ENCODE results near the gene ECHDC3. TPM values are rescaled to one million over a fixed set of nuclear protein-coding genes. Genes with fewer than 3 reads are reported as not detected.
A peak's percentile ranks its signal among the peaks of the same experiment; 100 is the strongest.
"Not testable (repeated sequence)": the region's sequence is repeated elsewhere in the genome, so short reads cannot be mapped to it uniquely, and the experiment has no call there.

Gene ECHDC3
- total RNA-seq, 2 donors from 2014 or later, result 1.5 TPM; not detected in 1

GRCh38 chr10:11707624-11708350 lies 34.4 kb upstream of the ECHDC3 start:
- no peak for ATAC-seq (replicated peaks)
- peaks cover 21% of the 10 kb centered on the region for H3K27me3 Mint-ChIP-seq
- no peak overlapping the region for H3K4me3 Mint-ChIP-seq
- H3K4me1 Mint-ChIP-seq, result peaks cover 7% of the 10 kb centered on the region
- H3K9me3 Mint-ChIP-seq, result no peaks in the 10 kb centered on the region
- H3K27ac Mint-ChIP-seq, result no peak overlapping the region
- H3K36me3 Mint-ChIP-seq (ENCODE audit: low read depth), result no peaks in the 10 kb centered on the region

DNA sequence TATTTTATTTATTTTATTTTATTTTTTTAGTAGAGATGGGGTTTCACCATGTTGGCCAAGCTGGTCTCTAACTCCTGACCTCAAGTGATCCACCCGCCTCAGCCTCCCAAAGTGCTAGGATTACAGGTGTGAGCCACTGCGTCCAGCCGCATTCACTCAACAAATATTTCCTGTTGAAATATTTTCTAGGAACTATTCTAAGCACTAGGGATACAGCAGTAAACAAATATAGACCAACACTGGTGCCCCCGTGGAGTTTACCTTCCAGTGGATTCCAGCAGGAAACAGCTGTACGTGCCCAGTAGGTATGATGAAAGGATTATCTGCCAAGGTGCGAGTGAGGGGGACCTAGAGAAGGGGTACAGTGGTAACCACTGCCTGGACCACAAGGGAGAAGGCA lies 33.4 kb upstream of the ECHDC3 start:
- not testable (repeated sequence) for H3K27ac Mint-ChIP-seq; H3K9me3 Mint-ChIP-seq; ATAC-seq (replicated peaks); H3K4me3 Mint-ChIP-seq; H3K36me3 Mint-ChIP-seq (ENCODE audit: low read depth); H3K4me1 Mint-ChIP-seq
- H3K27me3 Mint-ChIP-seq, result peaks cover 28% of the 10 kb centered on the region

DNA sequence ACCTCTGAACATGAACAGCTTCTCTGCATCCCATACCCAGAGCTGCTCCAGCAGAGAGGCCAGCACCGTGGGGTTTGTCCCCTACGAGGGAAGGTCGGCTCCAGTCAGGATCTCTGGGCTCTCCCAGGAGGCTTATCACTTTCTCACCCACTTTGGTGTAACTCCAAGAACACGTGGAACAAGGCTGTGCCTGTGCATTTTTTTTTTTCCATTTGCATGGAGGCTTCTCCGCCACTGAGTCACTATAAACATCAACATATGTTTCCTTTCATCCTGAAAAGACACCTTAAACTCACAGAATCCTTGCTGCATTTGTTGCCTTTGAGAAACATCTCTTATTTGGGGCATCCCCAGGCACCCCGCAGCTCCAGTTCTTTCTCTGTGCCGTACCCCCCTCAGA lies 29.4 kb upstream of the ECHDC3 start:
- ATAC-seq (replicated peaks), result no peak
- H3K9me3 Mint-ChIP-seq, result no peaks in the 10 kb centered on the region
- H3K36me3 Mint-ChIP-seq (ENCODE audit: low read depth), result no peaks in the 10 kb centered on the region
- peaks cover 7% of the 10 kb centered on the region for H3K4me1 Mint-ChIP-seq
- peaks cover 23% of the 10 kb centered on the region for H3K27me3 Mint-ChIP-seq
- no peak overlapping the region for H3K27ac Mint-ChIP-seq
- no peak overlapping the region for H3K4me3 Mint-ChIP-seq

DNA sequence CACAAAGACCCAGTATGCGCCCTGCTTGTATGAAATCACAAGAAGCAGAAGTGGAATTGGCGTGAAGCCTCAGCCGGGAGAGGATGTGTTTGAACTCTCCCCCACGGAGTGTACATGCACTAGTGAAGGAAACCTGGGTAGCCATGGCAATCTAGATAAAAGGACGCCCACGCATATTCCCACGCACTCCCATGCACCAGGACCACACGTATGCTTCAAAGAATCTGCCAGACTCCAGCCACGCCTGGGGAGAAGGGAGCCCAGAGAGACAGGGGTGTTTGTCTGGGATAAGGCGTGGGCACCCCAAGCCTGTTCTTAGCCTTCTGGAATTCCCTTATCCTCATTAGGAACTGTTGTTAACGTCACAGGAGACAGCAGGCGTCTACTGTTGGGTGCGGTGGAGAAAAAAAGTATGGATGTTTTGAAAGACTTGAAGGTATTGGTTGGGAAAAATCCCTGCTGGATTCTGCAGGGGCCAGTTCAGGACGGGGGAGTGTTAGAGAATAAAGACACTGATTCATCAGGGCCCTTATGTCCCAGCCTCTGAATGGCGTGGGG lies 28.9 kb upstream of the ECHDC3 start:
- peaks cover 7% of the 10 kb centered on the region for H3K4me1 Mint-ChIP-seq
- H3K27ac Mint-ChIP-seq, result no peak overlapping the region
- ATAC-seq (replicated peaks), result no peak
- H3K4me3 Mint-ChIP-seq, result no peak overlapping the region
- peaks cover 18% of the 10 kb centered on the region for H3K27me3 Mint-ChIP-seq
- no peaks in the 10 kb centered on the region for H3K36me3 Mint-ChIP-seq (ENCODE audit: low read depth)
- H3K9me3 Mint-ChIP-seq, result no peaks in the 10 kb centered on the region

- Mint-ChIP-seq H3K27ac (no peak overlapping the region), H3K4me3 (no peak overlapping the region), H3K36me3 (ENCODE audit: low read depth) (no peaks in the 10 kb centered on the region), H3K4me1 (peaks cover 7% of the 10 kb centered on the region), H3K27me3 (peaks cover 20% of the 10 kb centered on the region), H3K9me3 (no peaks in the 10 kb centered on the region)
- ATAC-seq (replicated peaks), result no peak
Measured at GRCh38 chr10:11713963-11714362, 28.2 kb upstream of the ECHDC3 start.

- Mint-ChIP-seq H3K4me3 (no peak overlapping the region), H3K27me3 (peaks cover 21% of the 10 kb centered on the region), H3K36me3 (ENCODE audit: low read depth) (no peaks in the 10 kb centered on the region), H3K4me1 (peaks cover 7% of the 10 kb centered on the region), H3K27ac (no peak overlapping the region), H3K9me3 (no peaks in the 10 kb centered on the region)
- no peak for ATAC-seq (replicated peaks)
Measured at GRCh38 chr10:11714750-11715365, 27.3 kb upstream of the ECHDC3 start.

- Mint-ChIP-seq H3K27me3 (peaks cover 26% of the 10 kb centered on the region), H3K27ac (no peak overlapping the region), H3K9me3 (no peaks in the 10 kb centered on the region), H3K36me3 (ENCODE audit: low read depth) (no peaks in the 10 kb centered on the region), H3K4me1 (no peaks in the 10 kb centered on the region), H3K4me3 (no peak overlapping the region)
- no peak for ATAC-seq (replicated peaks)
Measured at GRCh38 chr10:11715815-11716494, 26.2 kb upstream of the ECHDC3 start.

DNA sequence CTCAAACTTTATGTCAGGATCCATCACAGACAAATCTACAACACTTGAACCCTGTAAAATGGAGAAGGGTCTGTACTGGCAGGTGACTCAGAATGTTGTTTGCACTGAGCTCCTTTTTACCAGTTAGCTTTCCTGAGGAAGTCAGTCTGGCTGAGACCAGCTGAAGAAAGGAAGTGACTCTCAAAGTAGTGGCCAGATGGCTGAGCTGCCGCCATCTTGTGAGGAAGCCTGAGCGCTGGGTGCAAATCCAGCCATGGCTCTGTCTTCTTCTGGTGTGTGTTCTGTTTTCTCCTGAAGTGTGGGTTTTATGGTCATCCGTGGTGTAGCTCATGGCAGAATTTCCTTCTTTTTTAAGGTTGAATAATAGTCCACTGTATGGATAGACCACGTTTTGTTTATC lies 25.5 kb upstream of the ECHDC3 start:
- ATAC-seq (replicated peaks), result no peak
- H3K27me3 Mint-ChIP-seq, result peaks cover 30% of the 10 kb centered on the region
- H3K4me1 Mint-ChIP-seq, result no peaks in the 10 kb centered on the region
- no peaks in the 10 kb centered on the region for H3K36me3 Mint-ChIP-seq (ENCODE audit: low read depth)
- no peak overlapping the region for H3K4me3 Mint-ChIP-seq
- H3K9me3 Mint-ChIP-seq, result no peaks in the 10 kb centered on the region
- no peak overlapping the region for H3K27ac Mint-ChIP-seq

DNA sequence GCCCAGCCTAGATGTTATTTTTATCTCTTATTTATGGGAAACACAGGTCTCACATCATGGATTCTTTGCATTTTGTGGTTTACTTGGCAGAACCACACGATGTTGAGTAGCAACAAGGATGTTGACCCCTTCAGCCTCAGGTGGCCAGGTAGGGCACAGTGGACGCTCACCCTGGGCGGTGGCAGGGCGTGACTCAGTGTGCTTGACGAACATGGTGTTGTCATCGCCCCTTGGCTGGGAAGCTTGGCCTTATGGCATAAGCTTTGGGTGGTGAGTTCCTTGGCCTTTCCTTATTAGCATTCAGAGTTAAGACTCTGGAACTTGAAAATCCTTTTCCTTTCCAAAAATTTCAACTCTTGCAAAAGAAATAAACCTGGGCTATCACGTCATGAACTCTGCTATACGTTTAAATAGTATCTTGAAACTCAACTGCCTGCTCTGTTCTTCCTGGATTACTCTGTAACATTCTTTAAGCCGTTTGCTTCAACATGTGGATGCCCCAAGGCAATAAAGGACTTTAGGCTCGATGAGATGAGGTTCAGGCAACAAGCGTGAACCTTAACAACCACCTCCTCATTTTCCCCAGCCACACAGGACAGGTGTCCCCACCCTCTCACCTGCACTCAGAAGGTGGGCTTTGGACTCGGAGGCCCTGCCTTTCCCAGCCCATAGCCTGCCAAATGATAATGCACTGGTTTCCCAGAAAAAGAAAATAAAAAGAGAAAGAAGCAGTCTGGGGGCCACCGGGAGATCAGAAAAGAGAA lies 22.5 kb upstream of the ECHDC3 start:
- Mint-ChIP-seq H3K36me3 (ENCODE audit: low read depth) (no peaks in the 10 kb centered on the region), H3K27ac (no peak overlapping the region), H3K27me3 (peaks cover 18% of the 10 kb centered on the region), H3K4me1 (no peaks in the 10 kb centered on the region), H3K4me3 (no peak overlapping the region), H3K9me3 (no peaks in the 10 kb centered on the region)
- no peak for ATAC-seq (replicated peaks)

GRCh38 chr10:11720260-11720741 lies 21.9 kb upstream of the ECHDC3 start:
- Mint-ChIP-seq H3K27me3 (peaks cover 21% of the 10 kb centered on the region), H3K36me3 (ENCODE audit: low read depth) (no peaks in the 10 kb centered on the region), H3K4me3 (no peak overlapping the region), H3K27ac (no peak overlapping the region), H3K4me1 (peaks cover 4% of the 10 kb centered on the region), H3K9me3 (no peaks in the 10 kb centered on the region)
- peak; percentile 39 for ATAC-seq (replicated peaks)

GRCh38 chr10:11721806-11722205 lies 20.4 kb upstream of the ECHDC3 start:
- Mint-ChIP-seq H3K27ac (no peak overlapping the region), H3K4me1 (peaks cover 5% of the 10 kb centered on the region), H3K9me3 (no peaks in the 10 kb centered on the region), H3K27me3 (peaks cover 27% of the 10 kb centered on the region), H3K4me3 (no peak overlapping the region), H3K36me3 (ENCODE audit: low read depth) (no peaks in the 10 kb centered on the region)
- no peak for ATAC-seq (replicated peaks)

DNA sequence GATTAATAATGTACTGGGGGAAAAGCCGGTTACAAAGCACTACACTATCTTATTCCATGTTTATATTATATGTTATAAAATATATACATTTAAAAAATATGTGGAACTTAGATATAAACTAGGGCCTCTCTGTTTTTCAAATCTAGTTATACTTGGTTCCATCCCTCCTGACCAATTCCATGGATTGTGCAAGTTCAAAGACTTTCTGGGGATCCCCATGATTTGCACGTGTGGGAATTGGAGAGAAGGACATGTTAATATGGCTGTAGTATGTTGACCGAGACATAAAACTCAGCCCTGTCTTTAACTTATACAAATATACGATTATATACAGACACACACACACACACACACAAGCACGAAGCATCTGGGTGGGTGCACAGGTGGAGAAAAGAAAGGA lies 18.8 kb upstream of the ECHDC3 start:
- Mint-ChIP-seq H3K4me1 (peaks cover 5% of the 10 kb centered on the region), H3K9me3 (no peaks in the 10 kb centered on the region), H3K36me3 (ENCODE audit: low read depth) (no peaks in the 10 kb centered on the region), H3K4me3 (no peak overlapping the region), H3K27ac (no peak overlapping the region), H3K27me3 (peaks cover 22% of the 10 kb centered on the region)
- ATAC-seq (replicated peaks), result no peak

- Mint-ChIP-seq H3K9me3 (no peaks in the 10 kb centered on the region), H3K4me3 (no peak overlapping the region), H3K27me3 (peaks cover 19% of the 10 kb centered on the region), H3K36me3 (ENCODE audit: low read depth) (no peaks in the 10 kb centered on the region), H3K27ac (no peak overlapping the region), H3K4me1 (peaks cover 5% of the 10 kb centered on the region)
- peak; percentile 32 for ATAC-seq (replicated peaks)
Measured at GRCh38 chr10:11724938-11725776, 17.0 kb upstream of the ECHDC3 start.
